ENCODE data around the gene DTNBP1. TPM values are rescaled to one million over a fixed set of nuclear protein-coding genes. Genes with fewer than 3 reads are reported as not detected.

The DTNBP1 gene
- total and polyA plus RNA-seq, 2 of the 8 experiments (the other 6 are each of a cell fraction or from before 2014, with no cell fraction given): 13.5 to 22.1 TPM

DNA sequence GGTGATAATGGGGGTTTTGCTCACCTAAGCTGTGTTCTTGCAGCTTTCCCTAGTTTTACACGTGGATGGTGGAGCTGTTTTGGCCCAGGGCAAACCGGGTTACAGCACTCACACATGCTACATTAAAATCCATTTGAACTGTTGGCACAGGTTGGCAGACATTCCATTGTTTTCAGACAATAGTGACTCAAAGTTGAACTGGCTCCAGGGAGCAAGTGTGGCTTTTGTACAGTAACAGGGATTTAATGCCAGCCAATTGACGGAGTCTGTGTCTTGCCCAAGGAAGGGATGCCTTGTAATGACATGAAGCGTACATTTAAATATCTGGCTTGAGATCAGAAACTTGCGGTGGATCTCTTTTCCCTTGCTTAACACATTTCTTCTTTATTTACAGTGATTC, 183.1 kb downstream of the DTNBP1 start:
- POLR2A ChIA-PET (ENCODE audit: partially characterized antibody): no interaction called here
- CTCF ChIA-PET (ENCODE audit: partially characterized antibody): interaction anchor here (1.4 kb wide), 1 partner anchor 32 kb away, joined by 3 read pairs; no protein-coding TSS in a partner anchor

More for the DNA sequence above, 183.1 kb downstream of the DTNBP1 start:
- peaks cover 38 to 56% of the 10 kb centered on the region in 2 experiments for H4K20me1 ChIP-seq (replicated peaks in 1 of 2; ENCODE audit: control insufficient read depth in 1 of 2, insufficient read depth in 2 of 2, low read length in 2 of 2)
- no peak overlapping the region for H3K27ac ChIP-seq (ENCODE audit: low read depth, low read length)
- H3K23ac ChIP-seq (ENCODE audit: insufficient read length): no peak overlapping the region
- DNase-seq (ENCODE audit: low read depth in 1 of 2, low spot score in 2 of 2) (no peak), FAIRE-seq (no peak)
- no peak overlapping the region for H2BK20ac ChIP-seq (ENCODE audit: low read length)
- H3K4ac ChIP-seq (replicated peaks; ENCODE audit: insufficient read length, low read depth, low read length): no peak overlapping the region
- no peak overlapping the region for H3K18ac ChIP-seq (ENCODE audit: extremely low read depth, low read length)
- H2BK120ac ChIP-seq (replicated peaks; ENCODE audit: low read depth, low read length): no peak overlapping the region
- H3K79me1 ChIP-seq (ENCODE audit: low read depth, low read length): peaks cover 8% of the 10 kb centered on the region; the same call in 1 of the 2 replicates
- H3K36me3 ChIP-seq (ENCODE audit: control insufficient read depth in 2 of 4, insufficient read depth in 4 of 4, low read length in 3 of 4): peaks cover 4 to 18% (median 6%) of the 10 kb centered on the region in 4 experiments; a peak in 6 of 8 replicates
- no peak overlapping the region for H4K91ac ChIP-seq (replicated peaks; ENCODE audit: insufficient read length, low read length)
- H3K4me2 ChIP-seq (ENCODE audit: insufficient read depth in 1 of 2, low read depth in 2 of 2, low read length in 2 of 2): no peak overlapping the region
- no peak overlapping the region for H2BK15ac ChIP-seq (ENCODE audit: low read length)
- no peak overlapping the region for H4K5ac ChIP-seq (ENCODE audit: insufficient read length, low read depth, low read length)
- peaks cover 16 to 100% of the 10 kb centered on the region in 2 experiments; a peak in 3 of 4 replicates for H3K79me2 ChIP-seq (ENCODE audit: control insufficient read depth in 1 of 2, insufficient read depth in 2 of 2, low read length in 2 of 2)
- H2BK12ac ChIP-seq (ENCODE audit: low read depth, low read length): no peak overlapping the region
- peaks cover 0 to 31% (median 13%) of the 10 kb centered on the region in 4 experiments for H3K4me1 ChIP-seq (replicated peaks in 1 of 4; ENCODE audit: control insufficient read depth in 3 of 4, insufficient read depth in 4 of 4, low read length in 3 of 4)
- no peak overlapping the region for H2AK5ac ChIP-seq (ENCODE audit: low read depth, low read length)
- H3K4me3 ChIP-seq (ENCODE audit: extremely low read depth in 1 of 4, insufficient read depth in 2 of 4, low read depth in 3 of 4, low read length in 4 of 4): no peak overlapping the region
- H3K14ac ChIP-seq (ENCODE audit: insufficient read length): no peak overlapping the region
- TF ChIP-seq POLR2AphosphoS5 (IDR thresholded peaks at IDR 0.05; ENCODE audit: low read depth, low read length) (peak; percentile 25; the same call in 1 of the 2 replicates), CEBPB (IDR thresholded peaks at IDR 0.05; ENCODE audit: low read depth, low read length) (no peak)
- WGBS, 2 experiments (ENCODE audit: extremely low coverage in 1 of 2, insufficient coverage in 1 of 2, insufficient read length in 1 of 2, insufficient replicate concordance in 2 of 2, low coverage in 1 of 2, low lambda C conversion rate in 2 of 2, missing lambda C conversion rate in 1 of 2): 81% methylated on average over 5 of the region's 5 CpGs; no CpG with 5 or more reads in 1 of the 2 experiments
- H3K9me3 ChIP-seq (ENCODE audit: insufficient read depth in 2 of 2, low read depth in 1 of 2, low read length in 1 of 2): no peaks in the 10 kb centered on the region
- H3K9ac ChIP-seq (replicated peaks in 1 of 4; ENCODE audit: extremely low read depth in 1 of 4, low read depth in 3 of 4, low read length in 3 of 4): no peak overlapping the region
- H3K27me3 ChIP-seq (replicated peaks in 1 of 4; ENCODE audit: control insufficient read depth in 3 of 4, extremely low read depth in 1 of 4, insufficient read depth in 3 of 4, low read length in 3 of 4): no peaks in the 10 kb centered on the region
- no peak overlapping the region for H2BK5ac ChIP-seq (ENCODE audit: low read depth, low read length)
- H2AFZ ChIP-seq (ENCODE audit: low read length): no peak overlapping the region
- H4K8ac ChIP-seq (ENCODE audit: extremely low read depth, insufficient read depth, low read length): no peak overlapping the region
- H3K23me2 ChIP-seq (ENCODE audit: low read depth, low read length): peaks cover 2% of the 10 kb centered on the region; the same call in 1 of the 2 replicates
- no peak overlapping the region for H3K56ac ChIP-seq (replicated peaks; ENCODE audit: insufficient read length, low read depth, low read length)
